Endothelial cell of umbilical vein (primary cell): ENCODE measurements around the gene SIGLEC6. TPM values are rescaled to one million over a fixed set of nuclear protein-coding genes. Genes with fewer than 3 reads are reported as not detected.
"Not testable (repeated sequence)": the region's sequence is repeated elsewhere in the genome, so short reads cannot be mapped to it uniquely, and the experiment has no call there.

Experiments used
- BruUV-seq: library from RNA; stranded (reverse); fragments of 400-500 nt; replicated peaks from 2 replicates; lab custom pipeline; 2021; lab: Mats Ljungman, UMichigan
- CTCF ChIA-PET: fragments of 300-600, 350-600 bp; sonication (Branson Sonifier 250); formaldehyde crosslinking; loops from one replicate; lab custom pipeline; 2021; ENCODE audit warnings: antibody characterized with exemption, inconsistent platforms; lab: Charles Lee
- POLR2A ChIA-PET: fragments of 300-600, 350-600 bp; sonication (Branson Sonifier 250); formaldehyde crosslinking; loops from one replicate; lab custom pipeline; 2021; ENCODE audit warnings: antibody characterized with exemption, inconsistent platforms; lab: Charles Lee
- DNase-seq: peaks from one replicate; pipeline ENCODE4 v3.0.0-alpha.2; 2011; ENCODE audit warnings: low read depth, low spot score
- FAIRE-seq: peaks from 2 replicates; lab custom pipeline; 2011; peaks lifted over from hg19 to GRCh38; lab: Jason Lieb, UNC
- H2AFZ ChIP-seq: 2 replicates; pipeline ENCODE4 v1.6.0; 2012; ENCODE audit warnings: low read depth, low read length, control low read depth, inconsistent platforms
- H3K27ac ChIP-seq: 2 replicates; pipeline ENCODE4 v1.5.1; 2011; ENCODE audit warnings: low read depth, mild to moderate bottlenecking, control low read depth, low read length, moderate library complexity; ENCODE audit not compliant: insufficient read depth
- H3K27me3 ChIP-seq, 2 experiments: 2 replicates each; pipeline versions ENCODE4 v1.6.0 to v1.6.1; 2011; ENCODE audit warnings: low read length in 2 of 2, mixed read lengths in 1 of 2; ENCODE audit not compliant: control insufficient read depth in 2 of 2, insufficient read depth in 2 of 2
- H3K36me3 ChIP-seq, 2 experiments: 2 replicates in 1 of 2; 3 replicates in 1 of 2; pipeline ENCODE4 v1.5.1; 2011; ENCODE audit warnings: low read length in 2 of 2, mild to moderate bottlenecking in 1 of 2, moderate library complexity in 1 of 2; ENCODE audit not compliant: control insufficient read depth in 2 of 2, insufficient read depth in 2 of 2; ENCODE audit errors: extremely low read depth in 1 of 2
- H3K4me1 ChIP-seq: 3 replicates; pipeline ENCODE4 v1.5.1; 2011; ENCODE audit warnings: mild to moderate bottlenecking, low read length; ENCODE audit not compliant: control insufficient read depth, insufficient read depth; ENCODE audit errors: extremely low read depth
- H3K4me2 ChIP-seq: 2 replicates; pipeline ENCODE4 v1.6.1; 2011; ENCODE audit warnings: low read length, control low read depth, mixed read lengths; ENCODE audit not compliant: insufficient read depth
- H3K4me3 ChIP-seq, 3 experiments: fragments of 200-600 bp in 1 of 3; sonication (generic), shearing (Covaris generic) in 1 of 3; replicated peaks in 1 of 3; 2 replicates each; pipeline ENCODE4 v1.5.1; 2011 to 2016; ENCODE audit warnings: control low read depth in 3 of 3, low read length in 3 of 3, mild to moderate bottlenecking in 2 of 3, inconsistent platforms in 1 of 3, low read depth in 1 of 3, moderate library complexity in 1 of 3; ENCODE audit not compliant: insufficient read depth in 1 of 3
- H3K79me2 ChIP-seq: 2 replicates; pipeline ENCODE4 v1.6.0; 2012; ENCODE audit warnings: low read length, inconsistent platforms; ENCODE audit not compliant: control insufficient read depth, insufficient read depth
- H3K9ac ChIP-seq: replicated peaks from 2 replicates; pipeline ENCODE3; 2011; ENCODE audit warnings: low read length, control low read depth; ENCODE audit not compliant: insufficient read depth; ENCODE audit errors: extremely low read depth
- H3K9me1 ChIP-seq: replicated peaks from 3 replicates; pipeline ENCODE4 v1.6.0; 2011; ENCODE audit warnings: mild to moderate bottlenecking, low read length; ENCODE audit not compliant: control insufficient read depth, insufficient read depth; ENCODE audit errors: extremely low read depth
- H3K9me3 ChIP-seq: replicated peaks from 2 replicates; pipeline ENCODE4 v1.5.1; 2012; ENCODE audit warnings: low read length, inconsistent platforms; ENCODE audit not compliant: control insufficient read depth, insufficient read depth
- H4K20me1 ChIP-seq: replicated peaks from 2 replicates; pipeline ENCODE3; 2011; ENCODE audit warnings: mild to moderate bottlenecking, low read length; ENCODE audit not compliant: control insufficient read depth, insufficient read depth; ENCODE audit errors: extremely low read depth
- EZH2 ChIP-seq: IDR thresholded peaks from 2 replicates; pipeline ENCODE4 v1.6.1; 2012; ENCODE audit warnings: borderline replicate concordance, low read depth, mild to moderate bottlenecking, moderate library complexity, low read length, inconsistent platforms; ENCODE audit not compliant: severe bottlenecking
- FOS ChIP-seq: IDR thresholded peaks from 2 replicates; pipeline ENCODE4 v1.6.1; 2011; ENCODE audit warnings: mild to moderate bottlenecking, low read length, moderate library complexity, borderline replicate concordance; ENCODE audit not compliant: insufficient read depth
- GATA2 ChIP-seq: IDR thresholded peaks from 2 replicates; pipeline ENCODE4 v1.7.0; 2011; ENCODE audit warnings: low read depth, mild to moderate bottlenecking, moderate library complexity, mixed read lengths, low read length; ENCODE audit not compliant: insufficient read length, insufficient read depth
- JUN ChIP-seq: IDR thresholded peaks from 2 replicates; pipeline ENCODE4 v1.6.1; 2011; ENCODE audit warnings: borderline replicate concordance, low read depth; ENCODE audit not compliant: insufficient read length, insufficient read depth
- MYC ChIP-seq: IDR thresholded peaks from one replicate; pipeline ENCODE4 v1.6.1; 2011; ENCODE audit warnings: mild to moderate bottlenecking, low read depth, low read length
- POLR2A ChIP-seq: IDR thresholded peaks from 2 replicates; pipeline ENCODE4 v1.6.1; 2012; ENCODE audit warnings: low read depth, mild to moderate bottlenecking, control low read depth, low read length
- POLR2AphosphoS5 ChIP-seq: IDR thresholded peaks from 2 replicates; pipeline ENCODE4 v1.6.1; 2012; ENCODE audit warnings: low read depth, mild to moderate bottlenecking, control low read depth, low read length, moderate library complexity; ENCODE audit not compliant: insufficient read depth
- dilution Hi-C: fragments of 300-500 bp; cut with MboI; formaldehyde crosslinking; loops from one replicate; pipeline ENCODE4 v1.15.0; 2019; ENCODE audit warnings: low sequenced_read_pairs; ENCODE audit not compliant: extremely low pct_ligation_motif_present
- intact Hi-C: fragments of 100-400 bp; cut with micrococcal nuclease; formaldehyde crosslinking; loops from one replicate; pipeline ENCODE4 v1.10.0; 2022
- polyA plus RNA-seq, 4 experiments: library from polyadenylated mRNA; depleted of rRNA in 3 of 4; stranded (reverse) in 3 of 4; unstranded in 1 of 4; fragments of >200 nt; gene quantifications; 2 replicates each; pipeline versions ENCODE4 v1.2.1 to v1.2.3, GENCODE V29; 2011 to 2012; ENCODE audit warnings: missing spikeins in 1 of 4
- total RNA-seq: library from RNA; stranded (reverse); gene quantifications from 2 replicates; pipeline ENCODE4 v1.2.3, GENCODE V29; 2021
- TF ChIP-seq, protein P1 (sequence below): IDR thresholded peaks from 2 replicates; pipeline ENCODE4 v1.6.1; 2011; ENCODE audit not compliant: insufficient read depth, insufficient read length
- TF ChIP-seq, protein P2 (sequence below), 2 donors: IDR thresholded peaks; 1 replicate in 1 of 2; 2 replicates in 1 of 2; pipeline ENCODE4 v1.5.1; 2011; ENCODE audit warnings: low read length in 2 of 2, mild to moderate bottlenecking in 2 of 2, moderate library complexity in 2 of 2, control low read depth in 1 of 2, inconsistent platforms in 1 of 2, low read depth in 1 of 2; ENCODE audit not compliant: insufficient read depth in 1 of 2; ENCODE audit errors: extremely low read depth in 1 of 2

The SIGLEC6 gene
- total and polyA plus RNA-seq, 2 donors (not counting 3 experiments of a cell fraction or from before 2014, with no cell fraction given), result not detected

DNA sequence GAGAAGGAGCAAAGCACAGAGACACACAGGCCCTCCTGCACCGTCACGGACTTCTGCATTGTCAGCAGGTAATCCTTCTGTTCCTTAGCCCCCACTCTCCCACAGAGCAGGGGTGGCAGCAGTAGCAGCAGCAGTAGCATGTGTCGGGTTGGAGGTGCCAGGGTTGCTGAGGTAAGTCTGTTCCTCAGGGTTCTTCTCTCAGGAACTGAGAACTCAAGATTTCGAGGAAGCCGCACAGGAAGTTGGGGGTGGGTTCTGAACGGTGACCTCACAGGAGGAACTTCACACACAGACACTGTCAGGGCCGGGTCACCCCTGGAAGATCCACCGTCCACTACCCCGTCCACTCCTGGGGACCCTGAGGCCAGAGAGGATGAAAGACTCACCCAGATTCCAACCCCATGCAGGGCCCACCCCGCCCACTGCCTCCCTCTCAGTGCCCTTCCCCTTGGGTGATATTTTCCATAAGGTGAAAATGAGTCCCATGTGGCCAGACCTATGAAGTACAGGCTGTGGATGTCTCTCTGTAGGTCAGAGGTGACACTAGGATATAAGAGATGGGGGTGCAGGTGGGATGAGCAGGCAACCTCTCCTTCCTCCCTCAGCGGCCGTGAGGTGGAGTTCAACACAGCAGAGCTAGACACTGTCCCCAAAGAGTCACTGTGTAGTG, 29.7 kb downstream of the SIGLEC6 start, which contains the start of gene SIGLEC12:
Gene SIGLEC12 (minus strand): TSS at position 207 of the 670 bp plus-strand sequence. CDS start 67 bp downstream, at position 140.
- CTCF ChIA-PET, result no interaction called here
- Histone ChIP-seq H3K4me2 (no peak within 1 kb of the TSS), H2AFZ (no peak within 1 kb of the TSS), H3K27ac (no peak within 1 kb of the TSS), H3K4me3 (no peak within 1 kb of the TSS), H3K27me3 (no peaks in the 10 kb centered on the region), H3K4me1 (no peaks in the 10 kb centered on the region), H3K79me2 (no peaks in the 10 kb centered on the region), H3K9ac (no peak within 1 kb of the TSS), H4K20me1 (no peaks in the 10 kb centered on the region), H3K36me3 (no peaks in the 10 kb centered on the region), H3K9me3 (no peaks in the 10 kb centered on the region), H3K9me1 (no peaks in the 10 kb centered on the region)
- BruUV-seq, result no TSS peak
- dilution Hi-C loops (no loop called here), intact Hi-C loops (no loop called here)
- POLR2A ChIA-PET, result no interaction called here
- TF ChIP-seq JUN (no peak), POLR2AphosphoS5 (no peak), MYC (no peak), FOS (no peak), GATA2 (no peak), POLR2A (no peak), EZH2 (no peak)
- TF ChIP-seq, protein P1, sequence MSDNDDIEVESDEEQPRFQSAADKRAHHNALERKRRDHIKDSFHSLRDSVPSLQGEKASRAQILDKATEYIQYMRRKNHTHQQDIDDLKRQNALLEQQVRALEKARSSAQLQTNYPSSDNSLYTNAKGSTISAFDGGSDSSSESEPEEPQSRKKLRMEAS, result no peak
- TF ChIP-seq, protein P2, sequence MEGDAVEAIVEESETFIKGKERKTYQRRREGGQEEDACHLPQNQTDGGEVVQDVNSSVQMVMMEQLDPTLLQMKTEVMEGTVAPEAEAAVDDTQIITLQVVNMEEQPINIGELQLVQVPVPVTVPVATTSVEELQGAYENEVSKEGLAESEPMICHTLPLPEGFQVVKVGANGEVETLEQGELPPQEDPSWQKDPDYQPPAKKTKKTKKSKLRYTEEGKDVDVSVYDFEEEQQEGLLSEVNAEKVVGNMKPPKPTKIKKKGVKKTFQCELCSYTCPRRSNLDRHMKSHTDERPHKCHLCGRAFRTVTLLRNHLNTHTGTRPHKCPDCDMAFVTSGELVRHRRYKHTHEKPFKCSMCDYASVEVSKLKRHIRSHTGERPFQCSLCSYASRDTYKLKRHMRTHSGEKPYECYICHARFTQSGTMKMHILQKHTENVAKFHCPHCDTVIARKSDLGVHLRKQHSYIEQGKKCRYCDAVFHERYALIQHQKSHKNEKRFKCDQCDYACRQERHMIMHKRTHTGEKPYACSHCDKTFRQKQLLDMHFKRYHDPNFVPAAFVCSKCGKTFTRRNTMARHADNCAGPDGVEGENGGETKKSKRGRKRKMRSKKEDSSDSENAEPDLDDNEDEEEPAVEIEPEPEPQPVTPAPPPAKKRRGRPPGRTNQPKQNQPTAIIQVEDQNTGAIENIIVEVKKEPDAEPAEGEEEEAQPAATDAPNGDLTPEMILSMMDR (IDR thresholded peaks at IDR 0.05; ENCODE audit: extremely low read depth in 1 of 2, insufficient read depth in 1 of 2, low read depth in 1 of 2, low read length in 2 of 2), result no peak
- FAIRE-seq (no peak), DNase-seq (no peak)

GRCh38 chr19:51500931-51501330, 30.5 kb downstream of the SIGLEC6 start:
- CTCF ChIA-PET, BruUV-seq, dilution Hi-C loops, H3K27ac ChIP-seq, H3K9ac ChIP-seq, H3K36me3 ChIP-seq, FAIRE-seq, H3K9me3 ChIP-seq, H3K9me1 ChIP-seq, POLR2A ChIA-PET, H4K20me1 ChIP-seq, H3K4me2 ChIP-seq, H3K4me3 ChIP-seq, intact Hi-C loops, H3K27me3 ChIP-seq, H3K4me1 ChIP-seq, H2AFZ ChIP-seq, H3K79me2 ChIP-seq, DNase-seq: not testable (repeated sequence)
